H7 (cell line): ENCODE results near the gene CLRN3. TPM values are rescaled to one million over a fixed set of nuclear protein-coding genes. Genes with fewer than 3 reads are reported as not detected.

Source experiments
- DNase-seq: peaks from one replicate; pipeline ENCODE4 v3.0.0; 2012
- H3K27me3 ChIP-seq: 2 replicates; pipeline ENCODE4 v1.6.0; 2011; ENCODE audit warnings: mild to moderate bottlenecking, low read length; ENCODE audit not compliant: control insufficient read depth, insufficient read depth
- H3K36me3 ChIP-seq: replicated peaks from 2 replicates; pipeline ENCODE4 v1.5.1; 2011; ENCODE audit warnings: low read length; ENCODE audit not compliant: control insufficient read depth, insufficient read depth
- H3K4me3 ChIP-seq: 2 replicates; pipeline ENCODE4 v1.5.1; 2011; ENCODE audit warnings: low read depth, mild to moderate bottlenecking, control low read depth, low read length, moderate library complexity; ENCODE audit not compliant: insufficient read depth
- total RNA-seq: library from RNA; depleted of rRNA; stranded (reverse); fragments of >200 nt; shearing (Covaris generic); gene quantifications from 2 replicates; pipeline ENCODE4 v1.2.3, GENCODE V29; 2014

Gene CLRN3
- total RNA-seq, 1 experiment from 2014 or later, result not detected

- Histone ChIP-seq H3K4me3 (no peak overlapping the region), H3K27me3 (peaks cover 21% of the 10 kb centered on the region), H3K36me3 (no peaks in the 10 kb centered on the region)
- DNase-seq, result no peak
Observed at GRCh38 chr10:127910464-127910770, 17.7 kb upstream of the CLRN3 start.

GRCh38 chr10:127909716-127910463 is 17.1 kb upstream of the CLRN3 start:
- peaks cover 21% of the 10 kb centered on the region for H3K27me3 ChIP-seq
- no peaks in the 10 kb centered on the region for H3K36me3 ChIP-seq
- no peak overlapping the region for H3K4me3 ChIP-seq
- DNase-seq, result no peak

GRCh38 chr10:127908959-127909267 is 16.2 kb upstream of the CLRN3 start:
- no peak for DNase-seq
- Histone ChIP-seq H3K36me3 (no peaks in the 10 kb centered on the region), H3K27me3 (peaks cover 21% of the 10 kb centered on the region), H3K4me3 (no peak overlapping the region)

- DNase-seq, result peak; percentile 15
- Histone ChIP-seq H3K27me3 (peaks cover 21% of the 10 kb centered on the region), H3K4me3 (no peak overlapping the region), H3K36me3 (no peaks in the 10 kb centered on the region)
Observed at GRCh38 chr10:127908106-127908958, 15.6 kb upstream of the CLRN3 start.

GRCh38 chr10:127907411-127908105 is 14.8 kb upstream of the CLRN3 start:
- Histone ChIP-seq H3K4me3 (peak overlapping the region; percentile 56), H3K36me3 (no peaks in the 10 kb centered on the region), H3K27me3 (peaks cover 21% of the 10 kb centered on the region)
- peak; percentile 70 for DNase-seq

GRCh38 chr10:127906548-127907377 is 14.0 kb upstream of the CLRN3 start, which contains the start of gene PTPRE:
TSS of gene PTPRE (plus strand) at chr10:127907103. CDS start at chr10:128040882, 133,779 bp downstream.
- peak; percentile 96 for DNase-seq
- H3K27me3 ChIP-seq, result peaks cover 21% of the 10 kb centered on the region

GRCh38 chr10:127905848-127906261 is 13.1 kb upstream of the CLRN3 start:
- Histone ChIP-seq H3K4me3 (no peak overlapping the region), H3K27me3 (peaks cover 21% of the 10 kb centered on the region), H3K36me3 (no peaks in the 10 kb centered on the region)
- no peak for DNase-seq

More at GRCh38 chr10:127906548-127907377, 14.0 kb upstream of the CLRN3 start, which contains the start of gene PTPRE:
- H3K4me3 ChIP-seq, result peak within 1 kb of the TSS; percentile 56
- H3K36me3 ChIP-seq, result no peaks in the 10 kb centered on the region

- Histone ChIP-seq H3K36me3 (no peaks in the 10 kb centered on the region), H3K4me3 (no peak overlapping the region), H3K27me3 (peaks cover 21% of the 10 kb centered on the region)
- DNase-seq, result peak; percentile 20
Observed at GRCh38 chr10:127905001-127905847, 12.5 kb upstream of the CLRN3 start.

- H3K27me3 ChIP-seq, result peaks cover 21% of the 10 kb centered on the region
- no peaks in the 10 kb centered on the region for H3K36me3 ChIP-seq
- H3K4me3 ChIP-seq, result no peak overlapping the region
- peak; percentile 7 for DNase-seq
Observed at GRCh38 chr10:127904311-127905000, 11.7 kb upstream of the CLRN3 start.

GRCh38 chr10:127903789-127904188 is 11.0 kb upstream of the CLRN3 start:
- Histone ChIP-seq H3K36me3 (no peaks in the 10 kb centered on the region), H3K4me3 (no peak overlapping the region), H3K27me3 (peaks cover 18% of the 10 kb centered on the region)
- DNase-seq, result no peak

GRCh38 chr10:127899766-127900387 is 7.1 kb upstream of the CLRN3 start:
- H3K4me3 ChIP-seq, result no peak overlapping the region
- no peak for DNase-seq
- H3K27me3 ChIP-seq, result no peaks in the 10 kb centered on the region
- H3K36me3 ChIP-seq, result no peaks in the 10 kb centered on the region

GRCh38 chr10:127897177-127897576 is 4.4 kb upstream of the CLRN3 start:
- DNase-seq, result no peak

More at GRCh38 chr10:127897177-127897576, 4.4 kb upstream of the CLRN3 start:
- H3K27me3 ChIP-seq, result no peaks in the 10 kb centered on the region
- H3K36me3 ChIP-seq, result no peaks in the 10 kb centered on the region
- H3K4me3 ChIP-seq, result no peak overlapping the region
